Karpas-422 (cell line): ENCODE measurements around the gene CLOCK. TPM values are rescaled to one million over a fixed set of nuclear protein-coding genes. Genes with fewer than 3 reads are reported as not detected.
"Not testable (repeated sequence)": the region's sequence is repeated elsewhere in the genome, so short reads cannot be mapped to it uniquely, and the experiment has no call there.

Source experiments
- DNase-seq: peaks from one replicate; pipeline ENCODE4 v3.0.0-alpha.2; 2015
- H2AFZ ChIP-seq: fragments of 200-600 bp; sonication (generic); 2 replicates; pipeline ENCODE4 v1.6.1; 2014; ENCODE audit warnings: antibody characterized with exemption, low read length, mixed read lengths
- H3K27ac ChIP-seq: fragments of 200-600 bp; sonication (generic); 2 replicates; pipeline ENCODE4 v1.5.1; 2014; ENCODE audit warnings: mild to moderate bottlenecking, low read length, moderate library complexity
- H3K27me3 ChIP-seq: fragments of 200-600 bp; sonication (generic); 2 replicates; pipeline ENCODE4 v1.6.1; 2014; ENCODE audit warnings: low read length, mixed read lengths
- H3K36me3 ChIP-seq: fragments of 200-600 bp; sonication (generic); 2 replicates; pipeline ENCODE4 v1.6.1; 2014; ENCODE audit warnings: low read length, mixed read lengths; ENCODE audit not compliant: insufficient read depth
- H3K4me1 ChIP-seq: fragments of 200-600 bp; sonication (generic); 2 replicates; pipeline ENCODE4 v1.6.1; 2014; ENCODE audit warnings: mild to moderate bottlenecking, low read length, mixed read lengths
- H3K4me2 ChIP-seq: fragments of 200-600 bp; sonication (generic); 2 replicates; pipeline ENCODE4 v1.6.1; 2014; ENCODE audit warnings: low read length, low read depth, mild to moderate bottlenecking; ENCODE audit not compliant: poor library complexity, severe bottlenecking
- H3K4me3 ChIP-seq: fragments of 200-600 bp; sonication (generic); 2 replicates; pipeline ENCODE4 v1.5.1; 2014; ENCODE audit warnings: mild to moderate bottlenecking, antibody characterized with exemption, low read length, mixed read lengths
- H3K79me2 ChIP-seq: fragments of 200-600 bp; sonication (generic); 2 replicates; pipeline ENCODE4 v1.6.1; 2014; ENCODE audit warnings: mild to moderate bottlenecking, low read length, mixed read lengths
- H3K9ac ChIP-seq: fragments of 200-600 bp; sonication (generic); 2 replicates; pipeline ENCODE4 v1.6.0; 2014; ENCODE audit warnings: low read length
- H3K9me2 ChIP-seq: fragments of 200-600 bp; sonication (generic), shearing (Covaris generic); replicated peaks from 2 replicates; pipeline ENCODE4 v1.6.0; 2014; ENCODE audit warnings: mild to moderate bottlenecking, low read length, moderate library complexity; ENCODE audit not compliant: insufficient read depth
- H3K9me3 ChIP-seq: fragments of 300-700, 200-600 bp; sonication (generic); 2 replicates; pipeline ENCODE4 v1.6.1; 2014; ENCODE audit warnings: low read length, mixed read lengths
- H4K20me1 ChIP-seq: fragments of 200-600 bp; sonication (generic); 2 replicates; pipeline ENCODE4 v1.6.1; 2014; ENCODE audit warnings: mild to moderate bottlenecking, antibody characterized with exemption, low read length, low read depth; ENCODE audit not compliant: insufficient read depth
- total RNA-seq: library from RNA; depleted of rRNA; stranded (reverse); fragments of >200 nt; shearing (Covaris generic); gene quantifications from 2 replicates; pipeline ENCODE4 v1.2.3, GENCODE V29; 2014; ENCODE audit warnings: low replicate concordance; rRNA removed

CLOCK gene
- 1.4 and 2.3 TPM in 2 replicates for total RNA-seq

- Histone ChIP-seq H2AFZ (peak within 1 kb of the TSS; percentile 93), H3K4me2 (peak within 1 kb of the TSS; percentile 94), H3K27me3 (0 out of 2 replicates have a peak, but pooled peaks cover 2% of the 10 kb centered on the region), H4K20me1 (peaks cover 9% of the 10 kb centered on the region; the same call in 1 of the 2 replicates), H3K4me1 (peaks cover 17% of the 10 kb centered on the region), H3K79me2 (no peaks in the 10 kb centered on the region), H3K27ac (no peak within 1 kb of the TSS), H3K36me3 (no peaks in the 10 kb centered on the region), H3K9me2 (no peaks in the 10 kb centered on the region), H3K9ac (peak within 1 kb of the TSS; percentile 78), H3K4me3 (peak within 1 kb of the TSS; percentile 81), H3K9me3 (no peaks in the 10 kb centered on the region)
- DNase-seq, result peak; percentile 89
Observed at GRCh38 chr4:55546756-55547465, at the start of gene CLOCK. CLOCK (minus strand) TSS chr4:55546909; CDS start chr4:55482785, 64,124 bp downstream.

GRCh38 chr4:55592014-55592413 is 45.3 kb upstream of the CLOCK start, which contains the start of gene PDCL2:
PDCL2 (minus strand) TSS chr4:55592245; CDS start chr4:55592109, 136 bp downstream.
- Histone ChIP-seq H3K4me3 (no peak within 1 kb of the TSS), H3K79me2 (no peaks in the 10 kb centered on the region), H3K9me3 (no peaks in the 10 kb centered on the region), H3K27ac (no peak within 1 kb of the TSS), H3K9me2 (no peaks in the 10 kb centered on the region), H3K4me1 (no peaks in the 10 kb centered on the region), H3K36me3 (no peaks in the 10 kb centered on the region), H4K20me1 (no peaks in the 10 kb centered on the region), H3K4me2 (no peak within 1 kb of the TSS), H3K9ac (no peak within 1 kb of the TSS), H2AFZ (no peak within 1 kb of the TSS), H3K27me3 (no peaks in the 10 kb centered on the region)
- DNase-seq, result no peak

- no peaks in the 10 kb centered on the region for H3K9me3 ChIP-seq
Observed at GRCh38 chr4:55588160-55588559, 41.5 kb upstream of the CLOCK start.

GRCh38 chr4:55582773-55583172 is 36.1 kb upstream of the CLOCK start:
- not testable (repeated sequence) for H3K36me3 ChIP-seq, H3K79me2 ChIP-seq, DNase-seq, H4K20me1 ChIP-seq, H3K9me3 ChIP-seq, H3K27me3 ChIP-seq, H3K4me3 ChIP-seq, H3K4me2 ChIP-seq, H3K4me1 ChIP-seq, H3K9me2 ChIP-seq, H3K9ac ChIP-seq, H2AFZ ChIP-seq, H3K27ac ChIP-seq

More at GRCh38 chr4:55588160-55588559, 41.5 kb upstream of the CLOCK start:
- H3K9ac ChIP-seq, result no peak overlapping the region
- H3K79me2 ChIP-seq, result no peaks in the 10 kb centered on the region
- H3K36me3 ChIP-seq, result no peaks in the 10 kb centered on the region
- no peaks in the 10 kb centered on the region for H3K9me2 ChIP-seq
- no peaks in the 10 kb centered on the region for H3K27me3 ChIP-seq
- no peaks in the 10 kb centered on the region for H4K20me1 ChIP-seq
- no peak overlapping the region for H2AFZ ChIP-seq
- H3K4me1 ChIP-seq, result no peaks in the 10 kb centered on the region
- no peak overlapping the region for H3K4me3 ChIP-seq
- H3K27ac ChIP-seq, result no peak overlapping the region
- DNase-seq, result no peak
- H3K4me2 ChIP-seq, result no peak overlapping the region

- H2AFZ ChIP-seq, result no peak overlapping the region
- no peak overlapping the region for H3K9ac ChIP-seq
- H3K27ac ChIP-seq, result no peak overlapping the region
- DNase-seq, result no peak
- H3K79me2 ChIP-seq, result no peaks in the 10 kb centered on the region
- no peak overlapping the region for H3K4me3 ChIP-seq
- H3K4me2 ChIP-seq, result no peak overlapping the region
- no peaks in the 10 kb centered on the region for H4K20me1 ChIP-seq
- no peaks in the 10 kb centered on the region for H3K27me3 ChIP-seq
- no peaks in the 10 kb centered on the region for H3K4me1 ChIP-seq
- no peaks in the 10 kb centered on the region for H3K9me2 ChIP-seq
- H3K9me3 ChIP-seq, result no peaks in the 10 kb centered on the region
- no peaks in the 10 kb centered on the region for H3K36me3 ChIP-seq
Observed at GRCh38 chr4:55578341-55579010, 31.8 kb upstream of the CLOCK start.

GRCh38 chr4:55575513-55575912 is 28.8 kb upstream of the CLOCK start:
- Histone ChIP-seq H3K27ac (no peak overlapping the region), H2AFZ (no peak overlapping the region), H3K9me3 (no peaks in the 10 kb centered on the region), H3K36me3 (no peaks in the 10 kb centered on the region), H3K27me3 (no peaks in the 10 kb centered on the region), H3K9ac (no peak overlapping the region), H3K79me2 (no peaks in the 10 kb centered on the region), H4K20me1 (no peaks in the 10 kb centered on the region), H3K4me1 (no peaks in the 10 kb centered on the region), H3K9me2 (no peaks in the 10 kb centered on the region), H3K4me2 (no peak overlapping the region), H3K4me3 (no peak overlapping the region)
- DNase-seq, result no peak

GRCh38 chr4:55574252-55574651 is 27.5 kb upstream of the CLOCK start:
- Histone ChIP-seq H3K79me2 (no peaks in the 10 kb centered on the region), H3K4me1 (no peaks in the 10 kb centered on the region), H3K4me2 (no peak overlapping the region), H4K20me1 (no peaks in the 10 kb centered on the region), H3K27ac (no peak overlapping the region), H3K9ac (no peak overlapping the region), H2AFZ (no peak overlapping the region), H3K4me3 (no peak overlapping the region), H3K27me3 (no peaks in the 10 kb centered on the region), H3K9me2 (no peaks in the 10 kb centered on the region), H3K36me3 (no peaks in the 10 kb centered on the region), H3K9me3 (no peaks in the 10 kb centered on the region)
- DNase-seq, result no peak

GRCh38 chr4:55571806-55572205 is 25.1 kb upstream of the CLOCK start:
- H4K20me1 ChIP-seq, result no peaks in the 10 kb centered on the region
- DNase-seq, result no peak
- H2AFZ ChIP-seq, result no peak overlapping the region
- H3K36me3 ChIP-seq, result no peaks in the 10 kb centered on the region
- no peaks in the 10 kb centered on the region for H3K9me3 ChIP-seq
- H3K79me2 ChIP-seq, result no peaks in the 10 kb centered on the region
- H3K4me2 ChIP-seq, result no peak overlapping the region
- H3K4me3 ChIP-seq, result no peak overlapping the region
- H3K4me1 ChIP-seq, result no peaks in the 10 kb centered on the region
- no peaks in the 10 kb centered on the region for H3K9me2 ChIP-seq
- H3K9ac ChIP-seq, result no peak overlapping the region
- no peaks in the 10 kb centered on the region for H3K27me3 ChIP-seq
- no peak overlapping the region for H3K27ac ChIP-seq
